HG03097 (cell line): ENCODE data around the gene CCDC157.

Experiments used
- ATAC-seq: cut with Tn5 transposase; IDR thresholded peaks from one replicate; pipeline ENCODE4 v1.9.1; 2021; ENCODE audit not compliant: unreplicated experiment, low FRiP score

CCDC157 gene

DNA sequence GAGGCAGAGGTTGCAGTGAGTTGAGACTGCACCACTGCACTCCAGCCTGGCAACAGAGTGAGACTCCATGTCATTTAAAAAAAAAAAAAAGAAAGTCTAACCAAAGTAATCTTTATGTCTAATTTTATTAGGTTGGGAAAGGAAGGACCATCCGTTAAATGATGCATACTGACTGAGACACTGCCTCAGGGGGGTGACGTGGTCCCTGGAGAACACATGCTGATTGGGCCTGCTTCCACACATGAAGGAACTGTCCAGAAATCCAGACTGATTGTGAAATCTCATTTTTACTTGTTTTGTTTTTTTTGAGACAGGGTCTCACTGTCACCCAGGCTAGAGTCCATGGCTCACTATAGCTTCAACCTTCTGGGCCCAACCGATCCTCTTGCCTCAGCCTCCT, 5.6 kb upstream of the CCDC157 start:
- no peak for ATAC-seq

DNA sequence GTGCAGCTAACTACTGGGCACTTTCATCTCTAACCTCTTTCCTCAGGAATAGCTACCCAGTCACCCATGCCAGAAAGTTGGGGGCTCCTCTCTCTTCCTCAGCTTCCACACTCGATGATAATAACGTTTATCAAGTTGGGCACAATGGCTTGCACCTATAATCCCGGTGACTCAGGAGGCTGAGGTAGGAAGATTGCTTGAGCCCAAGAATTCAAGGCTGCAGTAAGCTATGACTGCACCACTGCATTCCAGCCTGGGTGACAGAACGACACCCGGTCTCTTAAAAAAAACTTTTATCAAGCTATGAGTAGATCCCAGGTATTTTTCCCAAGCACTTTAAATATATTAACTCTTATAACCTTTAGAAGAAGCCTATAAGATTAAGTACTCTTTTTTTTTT, 2.2 kb upstream of the CCDC157 start:
- ATAC-seq = no peak

DNA sequence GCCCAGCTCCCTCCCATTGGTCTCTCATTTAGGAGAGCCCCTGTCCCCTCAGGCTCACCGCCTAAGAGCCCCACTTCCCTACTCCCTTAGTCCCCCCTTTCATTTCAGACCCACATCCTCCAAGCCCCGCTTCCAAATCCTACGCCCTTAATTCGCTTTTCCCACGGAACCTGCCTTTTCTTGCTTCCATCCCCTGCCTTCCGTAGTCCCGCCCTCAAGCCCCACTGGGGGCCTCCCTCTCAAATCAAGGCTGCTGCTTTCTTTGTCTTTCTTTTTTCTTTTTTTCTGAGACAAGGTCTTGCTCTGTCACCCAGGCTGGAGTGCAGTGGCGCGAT, 396 bp downstream of the CCDC157 start:
- no peak for ATAC-seq

DNA sequence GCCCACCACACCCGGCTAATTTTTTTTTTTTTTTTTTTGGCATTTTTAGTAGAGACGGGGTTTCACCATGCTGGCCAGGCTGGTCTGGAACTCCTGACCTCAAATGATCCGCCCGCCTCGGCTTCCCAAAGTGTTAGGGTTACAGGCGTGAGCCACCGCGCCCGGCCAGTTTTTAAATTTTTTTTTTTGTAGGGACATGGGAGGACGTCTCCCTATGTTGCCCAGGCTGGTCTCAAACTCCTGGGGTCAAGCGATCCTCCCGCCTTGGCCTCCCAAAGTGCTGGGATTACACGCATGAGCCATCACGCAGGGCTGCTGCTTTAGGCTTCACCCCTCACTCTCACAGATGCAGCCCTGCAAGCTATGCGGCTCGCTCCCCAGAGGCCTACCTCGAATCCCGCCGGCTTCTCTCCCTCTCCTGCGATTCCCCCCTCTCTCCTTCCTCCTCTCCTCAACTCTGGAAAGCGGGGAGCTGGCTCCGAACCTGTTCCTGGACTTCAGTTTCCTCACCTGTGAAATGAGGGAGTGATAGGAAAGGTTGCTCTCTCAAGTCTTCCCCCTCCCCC, 926 bp downstream of the CCDC157 start:
- ATAC-seq = no peak

DNA sequence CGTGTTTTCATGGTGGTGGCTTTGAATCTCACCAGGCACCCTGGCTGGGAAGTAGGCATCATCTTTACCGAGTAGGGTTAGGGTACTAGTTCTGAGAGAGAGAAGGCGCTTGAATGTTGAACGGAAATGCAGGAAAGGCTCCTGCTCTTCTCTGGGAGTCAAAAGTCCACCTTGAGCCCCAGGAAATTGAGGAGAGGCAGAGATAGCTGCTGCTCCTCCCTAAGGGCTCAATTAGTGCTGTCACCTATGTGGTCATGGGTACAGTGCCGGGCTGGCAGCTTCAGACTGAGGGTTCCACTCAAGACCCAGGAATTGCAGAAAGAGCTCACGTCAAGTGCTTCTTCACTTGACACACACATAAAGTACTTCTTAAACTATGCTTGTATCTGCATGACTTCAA, 1.7 kb downstream of the CCDC157 start:
- no peak for ATAC-seq

DNA sequence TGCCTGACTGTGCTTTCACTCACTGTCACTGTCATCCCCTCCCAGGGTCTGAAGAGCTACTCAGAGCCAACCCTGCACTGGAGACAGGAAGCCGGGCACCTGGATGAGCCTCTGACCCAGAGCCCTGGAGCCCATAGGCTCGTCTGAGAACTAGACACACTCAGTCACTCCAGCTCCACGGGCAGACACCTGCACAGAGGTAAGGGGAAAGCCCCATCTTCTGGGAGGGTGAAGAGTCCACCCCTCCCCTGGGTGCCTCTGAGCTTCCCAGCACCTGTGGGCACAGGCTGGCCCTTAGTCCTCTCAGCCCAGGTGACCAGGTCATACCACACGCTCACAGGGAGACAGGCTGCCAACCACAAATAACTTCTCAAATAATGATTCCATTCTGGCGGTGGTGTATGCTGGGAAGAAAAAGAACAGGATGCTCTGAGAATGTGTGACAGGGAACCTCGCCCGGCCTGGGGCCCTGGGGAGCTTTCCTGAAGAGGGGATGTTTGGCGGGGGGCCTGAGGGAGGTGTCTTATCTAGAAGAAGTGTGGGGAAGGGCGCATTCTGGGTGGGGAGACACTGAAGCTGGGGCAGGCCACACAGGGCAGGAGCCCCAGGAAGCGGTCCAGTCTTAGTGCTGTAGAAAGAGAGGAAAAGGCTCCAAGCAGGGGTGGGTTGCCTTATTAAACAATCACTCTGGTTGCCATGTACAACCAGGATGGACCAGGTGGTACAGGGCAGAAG, 5.3 kb downstream of the CCDC157 start:
- ATAC-seq = no peak

DNA sequence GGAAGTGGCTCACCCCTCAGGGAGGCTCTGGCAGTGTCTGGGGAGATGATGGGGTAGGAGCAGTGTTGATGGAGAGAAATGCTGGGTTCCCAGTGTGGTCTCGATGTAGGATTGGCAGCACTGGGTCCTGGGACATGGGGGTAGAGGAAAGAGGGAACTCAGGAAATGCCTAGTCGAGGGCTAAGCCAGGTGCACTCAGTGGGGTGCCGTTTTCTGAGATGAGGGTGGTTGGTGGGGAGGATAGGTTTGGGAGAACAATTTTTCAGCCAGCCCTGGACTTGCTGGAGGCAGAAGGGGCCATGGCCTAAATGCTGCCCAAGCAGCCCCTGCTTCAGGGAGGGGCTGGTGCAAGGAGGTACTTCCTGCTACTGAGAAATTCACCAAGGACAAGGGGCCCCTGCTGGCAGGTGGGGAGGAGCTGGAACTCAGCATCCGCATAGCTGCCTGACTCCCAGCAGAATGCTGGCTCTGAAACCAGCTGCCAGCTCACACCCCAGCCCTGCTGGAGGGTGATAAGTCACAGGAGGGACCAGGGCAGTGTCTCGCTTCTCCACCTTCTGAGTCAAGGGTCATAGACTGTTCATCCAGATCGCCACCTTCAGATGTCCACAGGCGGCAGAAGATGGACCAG, 6.0 kb downstream of the CCDC157 start:
- ATAC-seq = no peak

DNA sequence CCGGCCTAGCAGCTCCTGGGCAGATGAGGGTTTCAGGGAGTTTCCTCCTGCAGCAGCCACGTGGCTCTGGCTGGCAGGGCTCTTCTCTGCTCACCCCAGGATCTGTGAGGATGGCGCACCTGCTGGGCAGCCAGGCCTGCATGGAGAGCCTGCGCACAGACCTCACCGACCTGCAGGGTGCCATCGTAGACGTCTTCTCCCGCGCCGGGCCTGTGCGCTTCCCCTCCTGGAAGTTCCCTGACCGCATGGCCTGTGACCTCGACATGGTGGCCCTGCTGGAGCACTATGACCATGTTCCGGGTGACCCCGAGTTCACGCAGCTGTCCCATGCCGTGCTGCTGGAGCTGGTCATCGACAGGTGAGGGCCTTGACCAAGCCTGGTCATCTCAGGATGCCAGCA, 9.1 kb downstream of the CCDC157 start:
- ATAC-seq = no peak

DNA sequence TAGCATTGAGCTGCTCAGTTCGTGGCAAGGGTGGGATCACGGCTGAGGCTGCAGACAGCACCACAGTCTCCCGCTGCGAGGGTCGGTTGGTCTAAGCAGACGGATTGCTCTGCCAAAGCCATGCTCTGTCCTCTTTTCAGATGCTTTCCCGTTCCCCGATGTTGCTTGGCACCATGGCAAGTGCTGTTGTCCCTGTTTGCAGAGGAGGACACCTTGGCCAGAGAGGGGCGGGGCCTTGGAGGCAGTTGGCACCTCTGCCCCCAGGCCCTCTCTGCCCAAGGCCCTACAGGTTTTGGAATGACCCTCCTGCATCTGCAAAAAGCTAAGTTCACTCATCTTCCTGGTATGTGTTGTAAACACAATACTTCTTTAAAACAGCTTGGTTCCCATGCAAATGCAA, 11.6 kb downstream of the CCDC157 start:
- no peak for ATAC-seq

DNA sequence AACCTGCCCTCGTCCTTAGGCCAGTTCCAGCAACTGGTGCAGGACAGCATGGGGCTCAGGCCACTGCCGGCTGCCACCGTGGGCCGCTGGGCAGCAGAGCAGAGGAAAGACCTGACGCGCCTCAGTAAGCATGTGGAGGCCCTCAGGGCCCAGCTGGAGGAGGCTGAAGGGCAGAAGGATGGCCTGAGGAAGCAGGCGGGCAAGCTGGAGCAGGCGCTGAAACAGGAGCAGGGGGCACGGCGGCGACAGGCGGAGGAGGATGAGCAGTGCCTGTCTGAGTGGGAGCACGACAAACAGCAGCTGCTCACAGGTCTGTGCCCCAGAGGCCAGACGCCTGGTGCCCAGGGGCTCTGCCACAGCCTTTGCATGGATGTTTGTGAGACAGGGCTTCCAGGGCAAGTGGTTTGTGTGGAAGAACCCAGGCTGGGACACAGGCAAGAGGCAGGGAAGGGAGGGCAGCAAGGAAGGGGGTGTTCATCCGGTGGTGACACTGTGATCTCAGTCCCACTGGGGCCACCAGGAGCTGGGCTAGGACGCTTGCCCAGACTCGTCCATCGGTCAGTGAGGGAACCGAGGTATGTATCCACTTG, 13.9 kb downstream of the CCDC157 start:
- ATAC-seq = no peak

DNA sequence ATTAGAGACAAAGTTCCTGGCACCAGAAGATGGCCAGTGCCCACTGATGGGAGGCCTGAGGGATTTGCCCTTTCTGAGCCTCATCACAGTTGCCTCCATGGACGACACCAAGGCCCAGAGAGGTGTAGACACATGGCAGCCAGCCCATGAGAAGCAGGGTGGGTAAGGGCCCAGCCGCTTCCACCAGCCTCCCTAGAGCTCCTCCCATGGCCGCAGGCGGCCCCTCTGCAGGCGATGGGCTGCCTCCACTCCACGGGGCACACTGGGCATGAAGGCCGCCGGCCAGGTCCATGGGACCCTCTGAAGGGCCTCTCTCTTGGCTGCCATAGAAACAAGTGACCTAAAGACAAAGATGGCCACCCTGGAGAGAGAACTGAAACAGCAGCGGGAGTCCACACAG, 14.5 kb downstream of the CCDC157 start:
- ATAC-seq = no peak

DNA sequence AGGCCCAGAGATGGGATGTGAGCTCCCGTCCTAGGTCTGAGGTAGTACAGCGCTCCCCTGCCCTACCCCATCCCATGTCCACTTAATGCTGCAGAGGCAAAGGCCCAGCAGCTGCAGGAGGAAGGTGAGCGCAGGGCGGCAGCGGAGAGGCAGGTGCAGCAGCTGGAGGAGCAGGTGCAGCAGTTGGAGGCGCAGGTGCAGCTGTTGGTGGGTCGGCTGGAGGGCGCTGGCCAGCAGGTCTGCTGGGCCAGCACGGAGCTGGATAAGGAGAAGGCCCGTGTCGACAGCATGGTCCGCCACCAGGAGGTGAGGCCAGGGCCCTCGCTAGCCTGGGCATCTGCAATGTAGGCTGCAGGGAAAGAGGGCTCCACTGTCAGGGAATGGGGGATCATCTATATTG, 15.2 kb downstream of the CCDC157 start:
- ATAC-seq = no peak

DNA sequence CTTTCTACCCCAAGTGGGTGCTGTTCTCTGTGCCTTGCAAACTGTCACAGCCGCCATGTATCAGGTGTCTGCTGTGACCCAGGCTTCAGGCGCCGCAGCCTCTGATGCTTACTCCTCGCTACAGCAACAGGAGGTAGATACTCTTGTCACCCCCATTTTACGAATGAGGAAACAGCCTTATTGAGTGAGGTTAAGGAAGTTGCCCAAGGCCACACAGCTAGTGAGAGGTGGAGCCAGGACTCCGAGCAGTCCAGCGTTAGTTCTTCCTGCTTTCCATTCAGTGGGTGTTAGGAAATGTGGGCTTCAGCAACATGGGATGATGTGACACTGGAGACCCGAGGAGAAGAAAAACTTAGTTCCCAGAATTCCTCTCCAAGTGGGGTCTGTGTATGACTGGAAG, 16.1 kb downstream of the CCDC157 start:
- ATAC-seq = no peak

DNA sequence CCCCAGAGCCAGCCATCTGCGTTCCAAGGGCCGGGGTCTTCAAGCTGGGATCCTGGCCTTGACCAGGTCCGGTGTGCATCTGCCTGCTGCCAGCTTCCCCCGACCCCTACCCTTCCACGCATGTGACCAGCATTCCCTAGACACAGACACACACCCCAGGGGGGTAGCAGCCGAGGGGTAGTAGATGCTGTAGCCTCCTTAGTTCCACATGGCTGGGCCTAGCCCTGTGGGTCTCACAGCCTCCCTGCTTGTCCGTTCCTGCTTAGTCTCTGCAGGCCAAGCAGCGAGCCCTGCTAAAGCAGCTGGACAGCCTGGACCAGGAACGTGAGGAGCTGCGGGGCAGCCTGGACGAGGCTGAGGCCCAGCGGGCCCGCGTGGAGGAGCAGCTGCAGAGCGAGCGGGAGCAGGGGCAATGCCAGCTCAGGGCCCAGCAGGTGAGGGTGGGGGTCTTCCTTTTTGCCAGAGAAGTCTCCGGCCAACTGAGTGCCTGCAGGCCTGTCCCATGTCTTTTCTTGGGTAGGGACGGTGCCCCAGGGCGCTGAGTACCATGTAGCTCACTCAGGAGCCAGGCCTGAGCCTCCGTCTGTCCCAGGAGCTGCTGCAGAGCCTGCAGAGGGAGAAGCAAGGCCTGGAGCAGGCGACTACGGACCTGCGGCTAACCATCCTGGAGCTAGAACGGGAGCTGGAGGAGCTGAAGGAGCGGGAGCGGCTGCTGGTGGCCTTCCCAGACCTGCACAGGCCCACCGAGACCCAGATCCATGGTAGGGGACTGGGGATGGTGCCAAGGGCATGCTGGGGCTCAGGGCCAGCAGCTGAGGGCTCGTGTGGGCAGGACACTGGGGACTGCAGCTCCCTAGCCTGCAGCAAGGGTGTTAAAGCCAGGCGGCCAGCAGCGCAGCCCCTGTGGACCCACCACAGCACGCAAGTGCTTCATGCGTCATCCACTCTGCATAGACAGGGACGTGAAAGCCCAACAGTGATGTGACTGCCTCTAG, 16.8 kb downstream of the CCDC157 start:
- no peak for ATAC-seq

DNA sequence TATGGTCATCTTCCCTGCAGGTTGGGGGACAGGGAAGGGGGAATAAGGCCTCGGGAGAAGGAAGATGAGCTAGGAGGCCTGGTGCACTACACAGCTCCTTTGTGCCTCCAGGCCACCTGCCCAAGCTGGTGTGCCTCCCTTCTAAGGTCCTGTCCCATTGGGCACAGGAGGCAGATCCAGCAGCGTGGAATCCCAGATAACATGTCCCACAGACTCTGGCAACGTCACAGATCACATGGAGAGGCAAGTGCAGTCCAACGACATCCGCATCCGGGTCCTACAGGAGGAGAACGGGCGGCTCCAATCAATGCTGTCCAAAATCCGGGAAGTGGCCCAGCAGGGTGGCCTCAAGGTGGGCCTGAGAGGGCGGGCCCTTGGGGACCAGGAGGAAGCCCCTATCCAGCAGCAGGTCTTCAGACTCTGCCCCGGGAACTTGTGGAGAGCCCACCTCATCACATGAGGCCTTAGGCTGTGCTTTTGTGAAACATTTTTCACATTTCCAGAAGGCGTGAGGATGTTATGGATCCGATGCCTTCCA, 18.6 kb downstream of the CCDC157 start:
- ATAC-seq = no peak

DNA sequence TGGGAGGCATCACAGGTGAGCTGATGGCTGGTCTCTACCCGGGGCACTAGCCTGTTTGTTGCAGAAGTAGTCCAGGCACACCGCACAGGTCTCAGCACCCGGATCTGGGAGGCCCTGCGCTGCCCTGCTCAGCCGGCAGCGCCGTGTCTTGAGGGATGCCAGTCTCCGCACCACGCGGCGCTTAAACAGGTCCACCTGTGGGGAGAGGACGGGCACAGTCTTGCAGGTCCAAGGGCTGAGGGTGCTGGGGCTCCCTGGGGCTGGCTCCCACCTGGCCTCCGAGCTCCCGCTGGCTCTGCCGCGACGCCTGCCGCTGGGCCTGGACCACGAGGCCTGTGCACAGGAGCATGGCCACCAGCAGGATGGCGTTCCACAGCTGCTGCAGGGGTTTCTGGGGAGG, 23.2 kb downstream of the CCDC157 start:
- ATAC-seq = no peak

DNA sequence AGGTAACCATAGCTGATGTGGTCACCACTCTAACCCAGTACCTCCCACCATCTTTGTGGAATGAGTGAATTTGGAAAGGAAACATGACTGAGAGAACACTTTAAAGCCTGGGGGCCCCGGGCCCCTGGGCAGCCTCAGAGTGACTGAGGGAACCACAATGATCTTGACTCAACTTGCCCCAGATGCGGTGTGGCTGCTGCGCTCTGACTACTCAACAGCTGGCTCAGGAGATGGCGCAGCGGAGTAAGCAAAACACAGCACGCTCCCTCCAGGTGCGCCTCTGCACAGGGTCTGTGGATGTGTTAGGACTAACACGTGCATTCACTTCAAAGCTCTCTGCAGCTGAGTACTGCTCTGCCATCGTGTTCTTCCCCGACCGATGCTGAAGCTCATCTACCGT, 24.5 kb downstream of the CCDC157 start:
- no peak for ATAC-seq

DNA sequence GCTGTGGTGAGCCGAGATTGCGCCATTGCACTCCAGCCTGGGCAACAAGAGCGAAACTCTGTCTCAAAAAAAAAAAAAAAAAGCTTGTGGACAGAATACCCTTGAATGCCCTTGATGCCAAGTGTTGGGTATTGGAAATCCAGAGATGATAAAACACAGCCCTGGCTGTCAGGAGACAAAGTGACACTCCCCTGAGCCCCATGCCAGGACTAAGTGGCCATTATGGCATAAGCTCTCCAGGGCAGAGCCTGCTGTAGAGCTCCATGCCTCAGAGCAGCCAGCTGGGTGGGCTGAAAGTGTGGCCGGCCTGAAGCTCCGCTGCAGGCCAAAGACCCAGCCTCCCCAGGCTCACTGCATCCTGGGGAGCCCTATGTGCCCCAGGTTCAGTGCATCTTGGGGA, 25.5 kb downstream of the CCDC157 start:
- no peak for ATAC-seq

DNA sequence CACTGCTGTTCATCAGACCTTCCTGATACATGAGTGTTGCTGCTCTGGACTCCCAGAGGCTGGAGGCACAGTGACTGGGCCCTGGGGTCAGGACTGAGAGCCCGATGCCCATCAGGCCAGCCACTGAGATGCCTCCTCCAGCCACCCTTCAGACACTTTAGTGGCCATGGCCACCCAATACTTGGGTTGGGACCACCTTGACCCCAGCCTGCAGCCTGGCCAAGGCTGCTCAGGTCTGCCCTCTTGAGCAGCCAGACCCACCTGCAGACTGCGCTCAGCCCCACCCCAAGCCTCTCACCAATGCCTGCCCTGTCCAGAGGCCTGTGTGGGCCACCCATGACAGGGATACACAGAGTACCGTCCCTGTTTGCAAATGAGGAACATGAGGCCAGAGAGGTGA, 26.3 kb downstream of the CCDC157 start:
- ATAC-seq = no peak

DNA sequence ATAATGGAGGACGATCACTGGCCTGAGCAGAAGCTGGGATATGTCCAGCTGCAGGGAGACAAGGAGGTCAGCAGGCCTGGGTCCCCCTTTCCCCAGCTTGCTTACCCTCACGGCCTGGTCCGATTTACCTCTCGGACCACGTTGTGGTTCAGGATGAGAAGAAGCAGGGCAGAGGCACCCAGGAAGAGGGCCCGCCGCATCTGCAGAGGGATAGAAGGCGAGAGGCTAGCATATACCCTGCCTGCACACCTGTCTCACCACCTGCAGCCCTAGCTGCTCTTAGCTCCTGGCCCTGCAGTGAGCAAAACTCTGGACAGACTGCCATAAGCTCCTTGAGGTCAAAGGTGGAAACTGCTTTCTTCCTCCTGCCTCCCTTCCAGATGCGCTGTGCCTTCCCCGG, 29.1 kb downstream of the CCDC157 start:
- no peak for ATAC-seq

DNA sequence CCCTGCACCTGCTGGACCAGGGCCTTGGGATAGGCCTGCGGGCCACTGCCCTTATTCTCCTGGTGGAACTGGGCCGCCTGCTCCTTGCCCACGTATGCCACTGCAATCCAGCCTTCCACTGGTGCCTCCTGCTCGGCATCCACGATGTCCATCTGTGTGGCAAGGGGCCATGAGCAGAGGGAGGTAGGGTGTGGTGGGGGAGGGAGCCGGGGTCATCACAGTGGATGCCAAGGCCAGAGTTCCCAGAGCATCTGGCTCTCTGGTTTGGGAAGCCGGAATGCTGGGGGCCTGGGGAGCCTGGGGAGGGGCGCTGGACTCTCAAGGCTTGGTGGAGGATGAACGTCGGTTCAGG, 29.8 kb downstream of the CCDC157 start:
- ATAC-seq = no peak
